Erythroblast (primary cell): ENCODE measurements around the gene CDKAL1.

Source experiments
- GATA1 ChIP-seq: IDR thresholded peaks from 2 replicates; pipeline ENCODE4 v1.6.1; 2011; ENCODE audit warnings: low read depth, mild to moderate bottlenecking, control low read depth, low read length, moderate library complexity
- POLR2A ChIP-seq: IDR thresholded peaks from 2 replicates; pipeline ENCODE4 v1.6.1; 2011; ENCODE audit warnings: mild to moderate bottlenecking, low read length

- no peak for TF ChIP-seq POLR2A
- no peak for TF ChIP-seq GATA1
Observed at GRCh38 chr6:20819774-20820400, 285.6 kb downstream of the CDKAL1 start.
